ENCODE measurements around the gene SNCG.
"Not testable (repeated sequence)": the region's sequence is repeated elsewhere in the genome, so short reads cannot be mapped to it uniquely, and the experiment has no call there.

SNCG gene

DNA sequence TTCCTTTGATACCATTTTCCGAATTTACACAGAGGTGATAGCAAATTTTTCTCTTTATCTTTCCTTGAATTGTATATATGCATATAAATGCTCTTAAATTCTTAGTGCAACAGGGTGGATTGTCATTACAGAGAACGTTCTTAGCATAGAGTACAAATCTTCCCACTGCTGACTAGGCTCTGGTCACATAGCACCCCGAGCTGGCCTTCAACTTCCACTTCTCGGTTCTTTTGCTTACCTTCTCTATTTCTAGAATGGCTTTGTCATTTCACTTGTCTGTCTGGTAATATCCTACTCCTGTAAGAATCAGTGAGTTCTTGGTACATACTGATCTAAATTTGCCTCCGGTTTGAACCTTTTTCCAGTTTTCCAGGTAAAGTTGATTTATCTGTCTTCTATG lies 23.3 kb downstream of the SNCG start:
- Histone ChIP-seq H3K36me3 (ENCODE audit: insufficient read depth, low read length) (no peaks in the 10 kb centered on the region), H3K4me1 (ENCODE audit: insufficient read depth, low read length) (no peaks in the 10 kb centered on the region), H3K4me3 (ENCODE audit: low read length) (no peak overlapping the region), H3K9me3 (ENCODE audit: low read length) (no peaks in the 10 kb centered on the region), H2AFZ (ENCODE audit: low read depth, low read length) (no peak overlapping the region), H3K27me3 (ENCODE audit: insufficient read depth, low read length) (no peaks in the 10 kb centered on the region)

DNA sequence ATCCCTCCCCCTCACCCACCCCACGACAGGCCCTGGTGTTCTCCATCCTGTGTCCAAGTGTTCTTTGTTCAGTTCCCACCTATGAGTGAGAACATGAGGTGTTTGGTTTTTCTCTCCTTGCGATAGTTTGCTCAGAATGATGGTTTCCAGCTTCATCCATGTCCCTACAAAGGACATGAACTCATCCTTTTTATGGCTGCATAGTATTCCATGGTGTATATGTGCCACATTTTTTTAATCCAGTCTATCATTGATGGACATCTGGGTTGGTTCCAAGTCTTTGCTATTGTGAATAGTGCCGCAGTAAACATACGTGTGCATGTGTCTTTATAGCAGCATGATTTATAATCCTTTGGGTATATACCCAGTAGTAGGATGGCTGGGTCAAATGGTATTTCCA lies 26.1 kb downstream of the SNCG start:
- not testable (repeated sequence) for H2AFZ ChIP-seq (ENCODE audit: low read depth, low read length); H3K4me3 ChIP-seq (ENCODE audit: low read length); H3K4me1 ChIP-seq (ENCODE audit: insufficient read depth, low read length); H3K27me3 ChIP-seq (ENCODE audit: insufficient read depth, low read length); H3K9me3 ChIP-seq (ENCODE audit: low read length); H3K36me3 ChIP-seq (ENCODE audit: insufficient read depth, low read length)

DNA sequence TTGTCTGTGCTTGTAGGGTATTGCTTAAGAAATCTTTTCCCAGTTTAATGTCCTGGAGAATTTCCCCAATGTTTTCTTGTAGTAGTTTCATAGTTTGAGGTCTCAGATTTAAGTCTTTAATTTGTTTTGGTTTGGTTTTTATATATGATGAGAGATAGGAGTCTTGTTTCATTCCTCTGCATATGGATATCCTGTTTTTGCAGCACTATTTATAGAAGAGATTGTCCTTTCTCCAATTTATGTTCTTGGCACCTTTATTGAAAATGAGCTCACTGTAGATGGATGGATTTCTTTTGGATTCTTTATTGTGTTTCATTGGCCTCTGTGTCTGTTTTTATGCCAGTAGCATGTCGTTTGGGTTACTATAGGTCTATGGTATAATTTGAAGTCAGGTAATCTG lies 30.1 kb downstream of the SNCG start:
- Histone ChIP-seq H3K9me3 (ENCODE audit: low read length) (peaks cover 3% of the 10 kb centered on the region), H3K4me3 (ENCODE audit: low read length) (no peak overlapping the region), H3K27me3 (ENCODE audit: insufficient read depth, low read length) (no peaks in the 10 kb centered on the region), H2AFZ (ENCODE audit: low read depth, low read length) (no peak overlapping the region), H3K36me3 (ENCODE audit: insufficient read depth, low read length) (no peaks in the 10 kb centered on the region), H3K4me1 (ENCODE audit: insufficient read depth, low read length) (no peaks in the 10 kb centered on the region)

DNA sequence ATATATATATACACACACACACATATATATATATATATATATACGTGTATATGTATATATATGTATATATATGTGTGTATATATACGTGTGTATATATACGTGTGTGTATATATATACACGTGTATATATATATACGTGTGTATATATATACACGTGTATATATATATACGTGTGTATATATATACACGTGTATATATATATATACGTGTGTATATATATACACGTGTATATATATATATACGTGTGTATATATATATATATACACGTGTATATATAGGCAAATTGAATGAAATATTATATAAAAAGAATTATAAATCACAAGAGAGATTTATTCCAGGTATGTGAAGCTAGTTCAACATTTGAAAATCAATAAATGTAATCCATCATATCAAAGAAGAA lies 33.0 kb downstream of the SNCG start:
- not testable (repeated sequence) for H3K4me1 ChIP-seq (ENCODE audit: insufficient read depth, low read length); H3K27me3 ChIP-seq (ENCODE audit: insufficient read depth, low read length); H3K4me3 ChIP-seq (ENCODE audit: low read length); H2AFZ ChIP-seq (ENCODE audit: low read depth, low read length); H3K9me3 ChIP-seq (ENCODE audit: low read length); H3K36me3 ChIP-seq (ENCODE audit: insufficient read depth, low read length)

DNA sequence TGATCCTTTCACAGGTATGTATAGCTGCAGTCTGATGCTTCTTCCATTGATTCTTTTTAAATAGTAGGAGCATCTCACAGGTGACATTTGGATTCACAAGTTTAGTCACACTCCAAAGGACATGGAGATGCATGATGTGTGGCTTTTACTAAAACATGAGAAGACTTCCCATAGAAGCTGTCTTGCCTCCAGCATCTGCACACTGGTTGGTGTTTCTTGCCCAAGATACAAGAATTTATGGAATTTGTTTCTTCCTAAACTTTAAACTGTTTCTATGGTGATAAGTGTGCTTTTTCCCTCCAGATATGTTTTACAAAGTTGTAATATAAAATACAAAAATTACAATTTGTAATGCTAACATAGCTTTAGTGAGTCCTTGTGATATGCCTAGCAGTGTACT lies 34.1 kb downstream of the SNCG start:
- Histone ChIP-seq H2AFZ (ENCODE audit: low read depth, low read length) (no peak overlapping the region), H3K4me3 (ENCODE audit: low read length) (no peak overlapping the region), H3K4me1 (ENCODE audit: insufficient read depth, low read length) (no peaks in the 10 kb centered on the region), H3K36me3 (ENCODE audit: insufficient read depth, low read length) (no peaks in the 10 kb centered on the region), H3K9me3 (ENCODE audit: low read length) (peaks cover 3% of the 10 kb centered on the region), H3K27me3 (ENCODE audit: insufficient read depth, low read length) (no peaks in the 10 kb centered on the region)

DNA sequence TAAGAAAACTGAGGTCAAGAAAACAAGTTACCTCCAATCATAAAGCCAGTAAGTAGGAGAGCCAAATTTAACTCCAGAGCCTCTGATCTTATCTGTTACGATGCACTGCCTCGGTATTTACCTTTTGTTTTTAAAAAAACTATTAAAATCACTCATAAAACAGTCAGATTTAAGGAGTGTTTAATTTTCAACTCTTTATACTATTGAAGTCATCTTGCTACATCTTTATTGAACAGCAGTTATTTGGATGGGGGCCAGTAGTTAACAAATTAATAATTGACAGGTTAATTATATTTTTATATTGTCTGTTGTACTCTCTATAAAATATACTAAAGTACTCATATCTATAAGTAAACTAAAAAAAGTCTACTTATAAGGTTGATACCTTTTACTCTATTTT lies 34.5 kb downstream of the SNCG start:
- Histone ChIP-seq H3K4me3 (ENCODE audit: low read length) (no peak overlapping the region), H3K27me3 (ENCODE audit: insufficient read depth, low read length) (no peaks in the 10 kb centered on the region), H3K4me1 (ENCODE audit: insufficient read depth, low read length) (no peaks in the 10 kb centered on the region), H3K36me3 (ENCODE audit: insufficient read depth, low read length) (no peaks in the 10 kb centered on the region), H2AFZ (ENCODE audit: low read depth, low read length) (no peak overlapping the region), H3K9me3 (ENCODE audit: low read length) (peaks cover 3% of the 10 kb centered on the region)

DNA sequence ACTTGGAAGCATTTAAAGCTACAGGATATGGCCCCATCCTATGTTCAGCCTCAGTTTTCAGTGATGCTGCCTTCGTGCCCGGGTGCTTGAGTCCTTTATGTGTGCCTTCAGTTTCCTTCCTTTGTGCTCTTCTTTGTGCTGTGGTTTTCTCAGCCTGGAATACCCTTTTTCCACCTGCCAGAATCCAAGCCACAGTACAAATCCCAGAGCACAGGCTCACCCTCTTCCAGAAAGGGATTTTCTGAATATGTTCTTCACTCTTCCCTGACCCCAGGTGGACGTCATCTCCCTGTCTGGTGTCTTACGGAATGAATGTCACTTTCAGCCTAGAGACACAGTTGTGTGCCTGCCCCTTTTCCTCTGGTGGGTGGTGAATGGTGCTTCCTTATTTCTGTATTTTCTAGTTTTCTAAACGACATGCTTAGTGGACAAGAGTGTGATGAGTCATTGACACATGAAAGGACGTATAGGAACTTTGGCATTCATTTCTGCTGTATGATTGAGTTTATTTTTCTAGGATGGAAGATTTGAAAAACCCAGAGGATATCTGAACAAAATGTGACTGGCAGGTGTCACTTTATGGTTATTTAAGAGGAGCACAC lies 41.5 kb downstream of the SNCG start:
- not testable (repeated sequence) for H3K27me3 ChIP-seq (ENCODE audit: insufficient read depth, low read length); H2AFZ ChIP-seq (ENCODE audit: low read depth, low read length); H3K4me1 ChIP-seq (ENCODE audit: insufficient read depth, low read length); H3K9me3 ChIP-seq (ENCODE audit: low read length); H3K36me3 ChIP-seq (ENCODE audit: insufficient read depth, low read length); H3K4me3 ChIP-seq (ENCODE audit: low read length)

DNA sequence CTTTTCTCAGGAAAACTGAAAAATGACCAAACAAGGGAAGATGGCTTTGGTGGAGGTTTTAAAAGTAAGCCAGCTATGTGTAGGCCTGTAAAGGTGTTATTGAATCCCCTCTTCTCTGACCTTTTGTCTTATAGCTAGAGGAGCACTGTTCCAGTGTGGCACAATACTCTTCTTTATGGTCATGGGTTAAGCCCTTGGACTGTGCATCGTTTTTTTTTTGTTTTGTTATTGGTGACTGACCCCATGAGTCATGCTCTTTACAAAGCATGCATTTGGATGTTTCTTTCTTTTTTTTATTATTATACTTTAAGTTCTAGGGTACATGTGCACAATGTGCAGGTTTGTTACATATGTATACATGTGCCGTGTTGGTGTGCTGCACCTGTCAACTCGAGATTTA lies 42.1 kb downstream of the SNCG start:
- no peaks in the 10 kb centered on the region for H3K4me1 ChIP-seq (ENCODE audit: insufficient read depth, low read length)
- no peak overlapping the region for H2AFZ ChIP-seq (ENCODE audit: low read depth, low read length)
- no peaks in the 10 kb centered on the region for H3K27me3 ChIP-seq (ENCODE audit: insufficient read depth, low read length)
- H3K36me3 ChIP-seq (ENCODE audit: insufficient read depth, low read length) = no peaks in the 10 kb centered on the region
- H3K4me3 ChIP-seq (ENCODE audit: low read length) = no peak overlapping the region
- H3K9me3 ChIP-seq (ENCODE audit: low read length) = no peaks in the 10 kb centered on the region

DNA sequence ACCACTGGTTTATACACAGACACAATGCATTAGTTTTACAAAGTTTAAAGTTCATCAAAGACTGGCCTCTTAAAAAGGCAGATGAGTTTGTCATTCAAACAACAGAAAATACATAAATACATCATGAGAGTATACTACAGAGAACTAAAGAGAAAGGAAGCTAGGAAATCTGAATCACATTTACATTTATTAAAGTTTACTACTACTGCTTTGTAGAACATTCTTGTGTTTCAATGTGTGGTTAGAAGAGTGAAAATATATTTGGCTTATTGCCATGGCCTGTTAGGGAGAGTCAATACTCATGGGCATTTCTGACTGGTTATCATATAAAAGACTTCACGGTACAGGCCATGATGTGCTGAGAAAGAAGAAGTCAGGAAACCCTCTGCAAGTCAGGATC lies 48.7 kb downstream of the SNCG start:
- H3K4me1 ChIP-seq (ENCODE audit: insufficient read depth, low read length); H2AFZ ChIP-seq (ENCODE audit: low read depth, low read length); H3K4me3 ChIP-seq (ENCODE audit: low read length); H3K36me3 ChIP-seq (ENCODE audit: insufficient read depth, low read length); H3K9me3 ChIP-seq (ENCODE audit: low read length); H3K27me3 ChIP-seq (ENCODE audit: insufficient read depth, low read length): not testable (repeated sequence)

DNA sequence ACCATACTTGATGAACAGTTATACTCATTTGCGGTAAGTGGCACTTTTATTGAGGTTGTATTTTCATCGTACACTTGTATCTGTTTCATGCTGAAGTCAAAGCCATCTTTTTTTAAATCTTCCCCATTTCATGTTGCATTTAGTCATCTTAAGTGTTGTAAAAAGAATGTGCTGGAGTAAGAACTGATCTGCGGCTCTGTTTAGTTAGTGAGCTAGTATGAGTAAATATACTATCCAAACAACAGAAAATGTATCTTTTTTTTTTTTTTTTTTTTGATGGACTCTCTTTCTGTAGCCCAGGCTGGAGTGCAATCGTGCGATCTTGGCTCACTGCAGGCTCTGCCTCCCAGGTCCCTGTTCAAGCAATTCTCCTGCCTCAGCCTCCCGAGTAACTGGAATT lies 49.3 kb downstream of the SNCG start:
- not testable (repeated sequence) for H3K36me3 ChIP-seq (ENCODE audit: insufficient read depth, low read length); H3K4me1 ChIP-seq (ENCODE audit: insufficient read depth, low read length); H3K4me3 ChIP-seq (ENCODE audit: low read length); H3K27me3 ChIP-seq (ENCODE audit: insufficient read depth, low read length); H3K9me3 ChIP-seq (ENCODE audit: low read length); H2AFZ ChIP-seq (ENCODE audit: low read depth, low read length)

DNA sequence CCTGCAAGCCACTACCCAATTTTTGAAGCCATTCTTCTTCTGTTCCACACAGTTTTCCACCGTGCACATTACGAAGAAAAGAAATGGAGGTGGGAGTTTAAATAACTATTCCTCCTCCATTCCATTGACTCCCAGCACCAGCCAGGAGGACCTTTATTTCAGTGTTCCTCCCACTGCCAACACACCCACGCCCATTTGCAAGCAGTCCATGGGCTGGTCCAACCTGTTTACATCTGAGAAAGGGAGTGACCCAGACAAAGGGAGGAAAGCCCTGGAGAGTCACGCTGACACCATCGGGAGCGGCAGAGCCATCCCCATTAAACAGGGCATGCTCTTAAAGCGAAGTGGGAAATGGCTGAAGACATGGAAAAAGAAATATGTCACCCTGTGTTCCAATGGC lies 49.9 kb downstream of the SNCG start:
- not testable (repeated sequence) for H3K9me3 ChIP-seq (ENCODE audit: low read length); H2AFZ ChIP-seq (ENCODE audit: low read depth, low read length); H3K36me3 ChIP-seq (ENCODE audit: insufficient read depth, low read length); H3K4me1 ChIP-seq (ENCODE audit: insufficient read depth, low read length); H3K4me3 ChIP-seq (ENCODE audit: low read length); H3K27me3 ChIP-seq (ENCODE audit: insufficient read depth, low read length)

DNA sequence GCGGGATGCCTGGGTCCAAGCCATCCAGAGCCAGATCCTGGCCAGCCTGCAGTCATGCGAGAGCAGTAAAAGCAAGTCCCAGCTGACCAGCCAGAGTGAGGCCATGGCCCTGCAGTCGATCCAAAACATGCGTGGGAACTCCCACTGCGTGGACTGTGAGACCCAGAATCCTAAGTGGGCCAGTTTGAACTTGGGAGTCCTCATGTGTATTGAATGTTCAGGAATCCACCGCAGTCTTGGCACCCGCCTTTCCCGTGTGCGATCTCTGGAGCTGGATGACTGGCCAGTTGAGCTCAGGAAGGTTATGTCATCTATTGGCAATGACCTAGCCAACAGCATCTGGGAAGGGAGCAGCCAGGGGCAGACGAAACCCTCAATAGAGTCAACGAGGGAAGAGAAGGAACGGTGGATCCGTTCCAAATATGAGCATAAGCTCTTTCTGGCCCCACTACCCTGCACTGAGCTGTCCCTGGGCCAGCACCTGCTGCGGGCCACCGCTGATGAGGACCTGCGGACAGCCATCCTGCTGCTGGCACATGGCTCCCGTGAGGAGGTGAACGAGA lies 50.8 kb downstream of the SNCG start:
- not testable (repeated sequence) for H3K4me3 ChIP-seq (ENCODE audit: low read length); H3K36me3 ChIP-seq (ENCODE audit: insufficient read depth, low read length); H3K27me3 ChIP-seq (ENCODE audit: insufficient read depth, low read length); H3K9me3 ChIP-seq (ENCODE audit: low read length); H3K4me1 ChIP-seq (ENCODE audit: insufficient read depth, low read length); H2AFZ ChIP-seq (ENCODE audit: low read depth, low read length)

All from neuron (in vitro differentiated cells).